IMR-90 (cell line): ENCODE measurements around the gene GKN2. TPM values are rescaled to one million over a fixed set of nuclear protein-coding genes. Genes with fewer than 3 reads are reported as not detected.

Experiments used
- ATAC-seq: fragments of 200-7000 bp; cut with Tn5 transposase; 2 replicates; pipeline ENCODE4 v1.9.1; 2020; ENCODE audit warnings: low read depth, mild to moderate bottlenecking, moderate library complexity
- BruUV-seq: library from RNA; stranded (reverse); fragments of 400-500 nt; replicated peaks from 2 replicates; lab custom pipeline; 2021; lab: Mats Ljungman, UMichigan
- CTCF ChIA-PET: fragments of 300-600 bp; formaldehyde crosslinking; extraction: SDS; loops from one replicate; lab custom pipeline; 2021; ENCODE audit warnings: antibody characterized with exemption; lab: Yijun Ruan, JAX
- POLR2A ChIA-PET: fragments of 300-600 bp; sonication (Branson Sonifier 250); formaldehyde crosslinking; loops from one replicate; lab custom pipeline; 2022; ENCODE audit warnings: antibody characterized with exemption; ENCODE audit not compliant: unreplicated experiment; lab: Charles Lee
- DNase-seq: peaks from one replicate; pipeline ENCODE4 v3.0.0; 2013
- H2AFZ ChIP-seq: replicated peaks from 2 replicates; pipeline ENCODE3; 2013; ENCODE audit warnings: low read length, mild to moderate bottlenecking; ENCODE audit not compliant: poor library complexity
- H2AK5ac ChIP-seq: 2 replicates; pipeline ENCODE4 v1.6.1; 2013; ENCODE audit warnings: low read depth, low read length, inconsistent platforms
- H2AK9ac ChIP-seq: replicated peaks from 2 replicates; pipeline ENCODE3; 2013; ENCODE audit warnings: mild to moderate bottlenecking, low read depth, low read length, moderate library complexity; ENCODE audit not compliant: poor library complexity
- H2BK120ac ChIP-seq: 2 replicates; pipeline ENCODE4 v1.6.1; 2013; ENCODE audit warnings: low read depth, low read length, inconsistent platforms
- H2BK15ac ChIP-seq: 3 replicates; pipeline ENCODE4 v1.6.1; 2013; ENCODE audit warnings: low read depth, low read length, inconsistent platforms
- H2BK20ac ChIP-seq: 2 replicates; pipeline ENCODE4 v1.6.1; 2013; ENCODE audit warnings: low read depth, mild to moderate bottlenecking, inconsistent platforms, low read length, moderate library complexity
- H2BK5ac ChIP-seq: 2 replicates; pipeline ENCODE4 v1.6.1; 2013; ENCODE audit warnings: mild to moderate bottlenecking, low read depth, low read length, inconsistent platforms; ENCODE audit not compliant: poor library complexity, severe bottlenecking
- H3K14ac ChIP-seq: replicated peaks from 2 replicates; pipeline ENCODE4 v1.6.1; 2013; ENCODE audit warnings: low read depth, low read length, inconsistent platforms
- H3K18ac ChIP-seq: 2 replicates; pipeline ENCODE4 v1.6.1; 2013; ENCODE audit warnings: low read depth, low read length, control low read depth
- H3K23ac ChIP-seq: 2 replicates; pipeline ENCODE4 v1.6.1; 2013; ENCODE audit warnings: low read depth, low read length, inconsistent platforms
- H3K27ac ChIP-seq: 2 replicates; pipeline ENCODE4 v1.5.1; 2013; ENCODE audit warnings: mild to moderate bottlenecking, control low read depth, low read length; ENCODE audit not compliant: insufficient read depth
- H3K27me3 ChIP-seq: 2 replicates; pipeline ENCODE4 v1.6.1; 2013; ENCODE audit warnings: low read length; ENCODE audit not compliant: control insufficient read depth, insufficient read depth
- H3K36me3 ChIP-seq: 2 replicates; pipeline ENCODE4 v1.6.1; 2013; ENCODE audit warnings: low read length, mixed read lengths; ENCODE audit not compliant: control insufficient read depth, insufficient read depth
- H3K4ac ChIP-seq: 2 replicates; pipeline ENCODE4 v1.6.1; 2013; ENCODE audit warnings: low read depth, low read length, inconsistent platforms
- H3K4me1 ChIP-seq: 2 replicates; pipeline ENCODE4 v1.6.1; 2013; ENCODE audit warnings: low read length, mixed read lengths; ENCODE audit not compliant: control insufficient read depth, insufficient read depth
- H3K4me2 ChIP-seq: 2 replicates; pipeline ENCODE4 v1.6.1; 2013; ENCODE audit warnings: low read depth, mild to moderate bottlenecking, control low read depth, low read length, moderate library complexity
- H3K4me3 ChIP-seq: 2 replicates; pipeline ENCODE4 v1.5.1; 2013; ENCODE audit warnings: low read depth, mild to moderate bottlenecking, control low read depth, low read length, moderate library complexity; ENCODE audit not compliant: insufficient read depth
- H3K56ac ChIP-seq: 2 replicates; pipeline ENCODE4 v1.6.1; 2013; ENCODE audit warnings: low read length, inconsistent platforms; ENCODE audit not compliant: insufficient read depth; ENCODE audit errors: extremely low read depth
- H3K79me1 ChIP-seq, 2 experiments: 2 replicates each; pipeline ENCODE4 v1.6.1; 2013; ENCODE audit warnings: low read length in 2 of 2, inconsistent platforms in 1 of 2, low read depth in 1 of 2
- H3K9ac ChIP-seq: 2 replicates; pipeline ENCODE4 v1.6.1; 2013; ENCODE audit warnings: low read depth, low read length, control low read depth
- H3K9me1 ChIP-seq: 2 replicates; pipeline ENCODE4 v1.6.1; 2013; ENCODE audit warnings: low read length, inconsistent platforms; ENCODE audit not compliant: insufficient read depth
- H3K9me3 ChIP-seq: 2 replicates; pipeline ENCODE4 v1.6.1; 2013; ENCODE audit warnings: low read length; ENCODE audit not compliant: control insufficient read depth, insufficient read depth
- H4K20me1 ChIP-seq: 2 replicates; pipeline ENCODE4 v1.6.1; 2013; ENCODE audit warnings: low read length, inconsistent platforms; ENCODE audit not compliant: insufficient read depth
- H4K5ac ChIP-seq: 2 replicates; pipeline ENCODE4 v1.6.1; 2013; ENCODE audit warnings: mild to moderate bottlenecking, low read depth, low read length, control low read depth
- H4K8ac ChIP-seq, 2 experiments: 2 replicates each; pipeline ENCODE4 v1.6.1; 2013; ENCODE audit warnings: low read depth in 2 of 2, low read length in 2 of 2, control low read depth in 1 of 2, inconsistent platforms in 1 of 2
- H4K91ac ChIP-seq: 2 replicates; pipeline ENCODE4 v1.6.1; 2013; ENCODE audit warnings: low read depth, low read length, inconsistent platforms; ENCODE audit not compliant: insufficient read depth
- BHLHE40 ChIP-seq: fragments of 150-350 bp; IDR thresholded peaks from 2 replicates; pipeline ENCODE4 v1.6.1; 2016; ENCODE audit warnings: mild to moderate bottlenecking, low read depth, low read length
- CEBPB ChIP-seq: IDR thresholded peaks from 2 replicates; pipeline ENCODE4 v1.6.1; 2012; ENCODE audit warnings: low read depth, low read length, improper control_type of control experiment
- POLR2A ChIP-seq: IDR thresholded peaks from 2 replicates; pipeline ENCODE4 v1.6.1; 2012; ENCODE audit warnings: mild to moderate bottlenecking, low read depth, low read length
- RCOR1 ChIP-seq: IDR thresholded peaks from 2 replicates; pipeline ENCODE4 v1.6.1; 2012; ENCODE audit warnings: mild to moderate bottlenecking, low read length, improper control_type of control experiment; ENCODE audit not compliant: insufficient replicate concordance
- WGBS, 2 experiments: methylation state at CpG; one replicate each; pipeline versions ENCODE4 v1.1.5 to v1.1.7; 2013; ENCODE audit warnings: missing lambda C conversion rate in 2 of 2; ENCODE audit not compliant: insufficient read length in 1 of 2; ENCODE audit errors: extremely low coverage in 2 of 2; 5-methylcytosine and 5-hydroxymethylcytosine counted together
- dilution Hi-C: fragments of 300-500 bp; cut with HindIII; formaldehyde crosslinking; loops from one replicate; pipeline ENCODE4 v1.14.3; 2018; ENCODE audit warnings: low sequenced_read_pairs; ENCODE audit not compliant: unreplicated experiment
- in situ Hi-C: fragments of 300-500 bp; cut with MboI; formaldehyde crosslinking; loops from 3 replicates; pipeline ENCODE4 v1.14.3; 2019; ENCODE audit warnings: low sequenced_read_pairs, inconsistent platforms, mixed read lengths
- intact Hi-C: fragments of 100-400 bp; cut with micrococcal nuclease; formaldehyde crosslinking; loops from 2 replicates; pipeline ENCODE4 v1.10.0; 2022
- polyA plus RNA-seq, 3 experiments: library from polyadenylated mRNA; depleted of rRNA; stranded (reverse); fragments of >200 nt; gene quantifications; 2 replicates each; pipeline ENCODE4 v1.2.3, GENCODE V29; 2012; ENCODE audit warnings: low replicate concordance in 1 of 3
- total RNA-seq: library from RNA; depleted of rRNA; stranded (reverse); fragments of >200 nt; gene quantifications from 2 replicates; pipeline ENCODE4 v1.2.3, GENCODE V29; 2012

GKN2 gene
- total and polyA plus RNA-seq, 2 of the 4 experiments (the other 2 are of a cell fraction), result not detected

GRCh38 chr2:68939962-68940361 lies 12.7 kb downstream of the GKN2 start:
- H3K18ac ChIP-seq, result no peak overlapping the region
- DNase-seq, result no peak
- dilution Hi-C loops (no loop called here), intact Hi-C loops (no loop called here), in situ Hi-C loops (no loop called here)
- peaks cover 26% of the 10 kb centered on the region for H3K4me1 ChIP-seq
- H2AFZ ChIP-seq, result no peak overlapping the region
- no peaks in the 10 kb centered on the region for H3K27me3 ChIP-seq
- no peak overlapping the region for H2AK9ac ChIP-seq
- WGBS, 2 experiments, result no CpG with 5 or more reads among the region's 1 CpG
- H3K9me1 ChIP-seq, result peaks cover 22% of the 10 kb centered on the region
- H3K9ac ChIP-seq, result no peak overlapping the region
- H3K4me3 ChIP-seq, result no peak overlapping the region
- no peak overlapping the region for H4K8ac ChIP-seq
- H4K5ac ChIP-seq, result no peak overlapping the region
- no peak for ATAC-seq
- no peak overlapping the region for H2BK15ac ChIP-seq
- no peak overlapping the region for H3K56ac ChIP-seq
- no peak overlapping the region for H3K4ac ChIP-seq
- no peak overlapping the region for H2BK20ac ChIP-seq
- no peaks in the 10 kb centered on the region for H3K79me1 ChIP-seq
- H2BK5ac ChIP-seq, result no peak overlapping the region
- no peak overlapping the region for H3K23ac ChIP-seq
- ChIA-PET CTCF (no interaction called here), POLR2A (no interaction called here)
- no peak overlapping the region for H3K14ac ChIP-seq
- H2AK5ac ChIP-seq, result no peak overlapping the region
- BruUV-seq, result no TSS peak
- 0 out of 2 replicates have a peak, but pooled peaks cover 2% of the 10 kb centered on the region for H3K9me3 ChIP-seq
- H2BK120ac ChIP-seq, result no peak overlapping the region
- no peak overlapping the region for H4K91ac ChIP-seq
- no peak overlapping the region for H3K4me2 ChIP-seq
- H4K20me1 ChIP-seq, result no peaks in the 10 kb centered on the region
- TF ChIP-seq POLR2A (no peak), RCOR1 (no peak), BHLHE40 (no peak), CEBPB (no peak)
- H3K27ac ChIP-seq, result no peak overlapping the region
- H3K36me3 ChIP-seq, result no peaks in the 10 kb centered on the region
